OCI-LY7 (cell line): ENCODE results near the gene FAM120B. TPM values are rescaled to one million over a fixed set of nuclear protein-coding genes. Genes with fewer than 3 reads are reported as not detected.

ENCODE experiments used
- BruUV-seq: library from RNA; stranded (reverse); fragments of 400-500 nt; replicated peaks from 2 replicates; lab custom pipeline; 2021; lab: Mats Ljungman, UMichigan
- CTCF ChIA-PET: fragments of 300-600 bp; sonication (Branson Sonifier 250); formaldehyde crosslinking; loops from one replicate; lab custom pipeline; 2022; ENCODE audit warnings: antibody characterized with exemption; ENCODE audit not compliant: unreplicated experiment; lab: Charles Lee
- POLR2A ChIA-PET: fragments of 300-600 bp; sonication (Branson Sonifier 250); formaldehyde crosslinking; loops from one replicate; lab custom pipeline; 2022; ENCODE audit warnings: antibody characterized with exemption; lab: Charles Lee
- DNase-seq: peaks from one replicate; pipeline ENCODE4 v3.0.0-alpha.2; 2015; ENCODE audit warnings: low spot score
- H2AFZ ChIP-seq: fragments of 200-600 bp; sonication (generic), shearing (Covaris generic); 2 replicates; pipeline ENCODE4 v1.6.1; 2014; ENCODE audit warnings: mild to moderate bottlenecking, antibody characterized with exemption, low read length, moderate library complexity
- H3K27ac ChIP-seq: fragments of 200-600 bp; sonication (generic); 2 replicates; pipeline ENCODE4 v1.5.1; 2014; ENCODE audit warnings: mixed run types, low read depth, mild to moderate bottlenecking, moderate library complexity, low read length, inconsistent platforms; ENCODE audit not compliant: poor library complexity, severe bottlenecking
- H3K36me3 ChIP-seq: fragments of 200-600 bp; sonication (generic); 2 replicates; pipeline ENCODE4 v1.6.1; 2014; ENCODE audit warnings: mild to moderate bottlenecking, antibody characterized with exemption, low read length, moderate library complexity, mixed read lengths; ENCODE audit not compliant: insufficient read depth
- H3K4me1 ChIP-seq: fragments of 200-600 bp; sonication (generic); 2 replicates; pipeline ENCODE4 v1.5.1; 2014; ENCODE audit warnings: mild to moderate bottlenecking, low read length; ENCODE audit not compliant: insufficient read depth, poor library complexity, severe bottlenecking
- H3K4me2 ChIP-seq: fragments of 200-600 bp; sonication (generic); 2 replicates; pipeline ENCODE4 v1.6.1; 2014; ENCODE audit warnings: mild to moderate bottlenecking, low read length
- H3K4me3 ChIP-seq: fragments of 200-600 bp; sonication (generic); 2 replicates; pipeline ENCODE4 v1.5.1; 2014; ENCODE audit warnings: mild to moderate bottlenecking, low read depth, low read length; ENCODE audit not compliant: poor library complexity, severe bottlenecking
- H3K79me2 ChIP-seq: fragments of 200-600 bp; sonication (generic); 2 replicates; pipeline ENCODE4 v1.6.1; 2016; ENCODE audit warnings: low read depth, mild to moderate bottlenecking, low read length, moderate library complexity, mixed read lengths; ENCODE audit not compliant: insufficient read depth
- H3K9me2 ChIP-seq: fragments of 200-600 bp; sonication (generic); 2 replicates; pipeline ENCODE4 v1.6.1; 2016; ENCODE audit warnings: mild to moderate bottlenecking, low read length, mixed read lengths; ENCODE audit not compliant: insufficient read depth
- H3K9me3 ChIP-seq: fragments of 200-600 bp; sonication (generic); 2 replicates; pipeline ENCODE4 v1.6.1; 2014; ENCODE audit warnings: mild to moderate bottlenecking, mixed run types, low read length, mixed read lengths
- H4K20me1 ChIP-seq: fragments of 200-600 bp; sonication (generic); 2 replicates; pipeline ENCODE4 v1.6.1; 2014; ENCODE audit warnings: mild to moderate bottlenecking, antibody characterized with exemption, low read length, moderate library complexity, mixed read lengths; ENCODE audit not compliant: insufficient read depth
- EZH2phosphoT487 ChIP-seq: fragments of 200-600 bp; sonication (generic); IDR thresholded peaks from 2 replicates; pipeline ENCODE4 v1.6.1; 2018; ENCODE audit warnings: low read depth, borderline replicate concordance, mild to moderate bottlenecking, mixed run types, antibody characterized with exemption, low read length, moderate library complexity, mixed read lengths
- intact Hi-C: fragments of 100-400 bp; cut with micrococcal nuclease; formaldehyde crosslinking; loops from one replicate; pipeline ENCODE4 v1.10.0; 2022; ENCODE audit not compliant: unreplicated experiment
- total RNA-seq, 2 experiments: library from RNA; depleted of rRNA in 1 of 2; stranded (reverse); fragments of >200 nt in 1 of 2; shearing (Covaris generic) in 1 of 2; gene quantifications; 2 replicates each; pipeline ENCODE4 v1.2.3, GENCODE V29; 2014 to 2022
- TF ChIP-seq, protein P1 (sequence below): fragments of 200-600 bp; sonication (generic); conservative IDR thresholded peaks from 2 replicates; pipeline ENCODE4 v1.5.1; 2014; ENCODE audit warnings: mild to moderate bottlenecking, antibody characterized with exemption, low read length, moderate library complexity, mixed read lengths

The FAM120B gene
- total RNA-seq, 2 experiments from 2014 or later = 12.8 to 32.9 TPM

DNA sequence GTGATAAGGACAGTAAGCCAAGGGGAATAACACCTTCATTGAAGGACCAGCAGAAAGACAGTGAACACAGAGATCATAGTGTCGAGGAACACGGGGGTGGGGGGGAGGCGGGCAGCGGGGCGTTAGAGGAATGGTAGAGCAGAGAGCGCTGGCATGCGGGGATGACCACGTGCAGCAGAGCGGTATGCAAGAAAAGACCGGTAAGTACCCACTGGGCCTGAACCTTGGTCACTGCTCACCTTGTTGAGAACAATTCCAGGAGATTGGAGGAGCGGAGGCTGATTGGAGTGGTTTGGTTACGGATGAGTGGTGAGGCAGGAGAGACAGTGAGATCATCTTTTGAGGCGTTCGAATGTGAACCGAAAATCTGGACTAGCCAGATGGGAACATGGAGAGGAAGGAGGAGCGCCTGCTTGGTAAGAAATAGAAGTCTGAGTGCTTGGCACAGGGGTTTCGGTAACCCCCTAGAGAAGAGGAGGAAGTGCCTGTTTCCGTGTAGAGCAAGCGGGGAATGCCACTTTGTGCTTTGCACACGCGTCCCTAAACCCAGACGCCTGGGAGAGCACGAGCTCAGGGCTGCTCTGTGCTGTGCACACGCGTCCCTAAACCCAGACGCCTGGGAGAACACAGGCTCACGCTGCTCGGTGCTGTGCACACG, 70.0 kb downstream of the FAM120B start:
- H4K20me1 ChIP-seq = no peaks in the 10 kb centered on the region
- H3K9me3 ChIP-seq = no peaks in the 10 kb centered on the region
- ChIA-PET POLR2A (interaction anchor here (0.7 kb wide), 1 partner anchor 1323 kb away, joined by 5 read pairs; no protein-coding TSS in a partner anchor), CTCF (no interaction called here)
- DNase-seq = no peak
- H3K27ac ChIP-seq = no peak overlapping the region
- H3K9me2 ChIP-seq = no peaks in the 10 kb centered on the region
- intact Hi-C loops = no loop called here
- TF ChIP-seq EZH2phosphoT487 = no peak
- TF ChIP-seq, protein P1, sequence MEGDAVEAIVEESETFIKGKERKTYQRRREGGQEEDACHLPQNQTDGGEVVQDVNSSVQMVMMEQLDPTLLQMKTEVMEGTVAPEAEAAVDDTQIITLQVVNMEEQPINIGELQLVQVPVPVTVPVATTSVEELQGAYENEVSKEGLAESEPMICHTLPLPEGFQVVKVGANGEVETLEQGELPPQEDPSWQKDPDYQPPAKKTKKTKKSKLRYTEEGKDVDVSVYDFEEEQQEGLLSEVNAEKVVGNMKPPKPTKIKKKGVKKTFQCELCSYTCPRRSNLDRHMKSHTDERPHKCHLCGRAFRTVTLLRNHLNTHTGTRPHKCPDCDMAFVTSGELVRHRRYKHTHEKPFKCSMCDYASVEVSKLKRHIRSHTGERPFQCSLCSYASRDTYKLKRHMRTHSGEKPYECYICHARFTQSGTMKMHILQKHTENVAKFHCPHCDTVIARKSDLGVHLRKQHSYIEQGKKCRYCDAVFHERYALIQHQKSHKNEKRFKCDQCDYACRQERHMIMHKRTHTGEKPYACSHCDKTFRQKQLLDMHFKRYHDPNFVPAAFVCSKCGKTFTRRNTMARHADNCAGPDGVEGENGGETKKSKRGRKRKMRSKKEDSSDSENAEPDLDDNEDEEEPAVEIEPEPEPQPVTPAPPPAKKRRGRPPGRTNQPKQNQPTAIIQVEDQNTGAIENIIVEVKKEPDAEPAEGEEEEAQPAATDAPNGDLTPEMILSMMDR = no peak
- H3K4me3 ChIP-seq = no peak overlapping the region
- H3K79me2 ChIP-seq = no peaks in the 10 kb centered on the region
- no TSS peak for BruUV-seq
- H2AFZ ChIP-seq = no peak overlapping the region
- peaks cover 2% of the 10 kb centered on the region; the same call in 1 of the 2 replicates for H3K36me3 ChIP-seq
- no peak overlapping the region for H3K4me2 ChIP-seq
- no peaks in the 10 kb centered on the region for H3K4me1 ChIP-seq

DNA sequence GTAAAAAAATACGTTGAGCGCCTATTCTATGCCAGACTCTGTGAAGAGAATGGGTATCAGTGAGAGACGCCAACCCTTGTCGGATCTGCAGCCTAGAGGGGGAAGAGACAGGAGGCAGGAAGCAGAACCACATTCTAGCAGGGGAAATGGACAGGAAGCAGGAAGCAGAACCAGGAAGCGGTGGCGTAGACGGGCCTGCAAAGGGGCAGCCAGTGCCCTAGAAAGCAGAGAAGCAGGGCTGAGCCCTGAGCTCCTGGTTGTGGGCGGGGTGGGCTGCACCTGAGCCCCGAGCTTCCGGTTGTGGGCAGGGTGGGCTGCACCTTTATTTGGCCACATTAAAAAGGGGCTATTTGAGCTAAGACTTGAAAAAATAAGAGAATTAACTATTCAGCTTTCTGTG, 71.9 kb downstream of the FAM120B start:
- TF ChIP-seq EZH2phosphoT487 = no peak
- TF ChIP-seq, protein P1 = no peak
- no peaks in the 10 kb centered on the region for H3K9me3 ChIP-seq
- no peaks in the 10 kb centered on the region for H3K4me1 ChIP-seq
- intact Hi-C loops = no loop called here
- H2AFZ ChIP-seq = no peak overlapping the region
- BruUV-seq = no TSS peak
- no peaks in the 10 kb centered on the region for H3K79me2 ChIP-seq
- no peaks in the 10 kb centered on the region for H3K9me2 ChIP-seq
- no peaks in the 10 kb centered on the region for H4K20me1 ChIP-seq
- POLR2A ChIA-PET = interaction anchor here (1.4 kb wide), 1 partner anchor 12 kb away, joined by 4 read pairs; no protein-coding TSS in a partner anchor
- CTCF ChIA-PET = interaction anchor here (0.6 kb wide), 1 partner anchor 74 kb away, joined by 4 read pairs; no protein-coding TSS in a partner anchor
- H3K4me3 ChIP-seq = no peak overlapping the region
- no peak overlapping the region for H3K27ac ChIP-seq
- H3K4me2 ChIP-seq = no peak overlapping the region
- no peaks in the 10 kb centered on the region for H3K36me3 ChIP-seq
- DNase-seq = no peak

DNA sequence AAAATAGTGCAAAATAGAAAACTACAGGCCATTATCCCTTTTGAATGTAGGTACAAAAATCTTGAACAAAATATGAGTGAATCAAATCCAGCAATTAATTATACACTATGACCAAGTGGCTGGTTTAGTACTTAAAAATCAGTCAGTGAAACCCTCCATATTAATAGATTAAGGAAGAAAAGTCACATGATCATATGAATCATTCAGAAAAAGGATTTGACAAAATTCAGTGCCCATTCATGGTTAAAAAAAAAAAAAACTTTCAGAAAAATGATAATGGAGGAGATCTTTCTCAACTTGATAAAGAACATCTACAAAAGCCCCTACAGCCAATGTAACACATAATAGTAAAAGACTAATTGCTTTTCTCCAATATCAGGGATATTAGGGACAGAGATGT, 75.0 kb downstream of the FAM120B start:
- H3K9me2 ChIP-seq = no peaks in the 10 kb centered on the region
- no peak for DNase-seq
- H2AFZ ChIP-seq = no peak overlapping the region
- no peaks in the 10 kb centered on the region for H3K4me1 ChIP-seq
- H3K36me3 ChIP-seq = no peaks in the 10 kb centered on the region
- H3K27ac ChIP-seq = no peak overlapping the region
- no peaks in the 10 kb centered on the region for H4K20me1 ChIP-seq
- no TSS peak for BruUV-seq
- H3K79me2 ChIP-seq = no peaks in the 10 kb centered on the region
- ChIA-PET CTCF (no interaction called here), POLR2A (interaction anchor here (0.7 kb wide), 1 partner anchor 10 kb away, joined by 3 read pairs; no protein-coding TSS in a partner anchor)
- no peak overlapping the region for H3K4me3 ChIP-seq
- intact Hi-C loops = no loop called here
- no peak overlapping the region for H3K4me2 ChIP-seq
- TF ChIP-seq, protein P1 = no peak
- no peak for TF ChIP-seq EZH2phosphoT487
- no peaks in the 10 kb centered on the region for H3K9me3 ChIP-seq
